A549 (cell line): Measurements from ENCODE around the gene GDA. TPM values are rescaled to one million over a fixed set of nuclear protein-coding genes. Genes with fewer than 3 reads are reported as not detected.
"Not testable (repeated sequence)": the region's sequence is repeated elsewhere in the genome, so short reads cannot be mapped to it uniquely, and the experiment has no call there.

ENCODE experiments used
- ATAC-seq, 2 experiments: fragments of 200-7000 bp in 1 of 2; fragments of >200 bp in 1 of 2; cut with Nextera tagmentation in 1 of 2; cut with Tn5 transposase in 1 of 2; 3 replicates each; pipeline versions ENCODE4 v1.8.0 to v1.9.1; 2018 to 2020; ENCODE audit warnings: mild to moderate bottlenecking in 1 of 2, moderate library complexity in 1 of 2
- CTCF ChIA-PET: fragments of 300-600 bp; sonication (Branson Sonifier 250); formaldehyde crosslinking; extraction: SDS; loops from one replicate; lab custom pipeline; 2021; ENCODE audit warnings: antibody characterized with exemption, inconsistent platforms; lab: Yijun Ruan, JAX
- POLR2A ChIA-PET: fragments of 350-600 bp; formaldehyde crosslinking; extraction: SDS; loops from one replicate; lab custom pipeline; 2021; ENCODE audit warnings: antibody characterized with exemption, inconsistent platforms; lab: Yijun Ruan, JAX
- DNase-seq, 2 experiments: peaks; one replicate each; pipeline versions ENCODE4 v3.0.0 to v3.0.0-alpha.2; 2011 to 2016; ENCODE audit warnings: low read depth in 1 of 2, low spot score in 1 of 2
- FAIRE-seq: peaks from 2 replicates; lab custom pipeline; 2011; peaks lifted over from hg19 to GRCh38; lab: Jason Lieb, UNC
- H3K27ac ChIP-seq, 2 experiments: fragments of >200 bp; sonication (Bioruptor Twin); formaldehyde crosslinking; 3 replicates each; pipeline ENCODE4 v1.5.1; 2016 to 2017
- H3K4me1 ChIP-seq: fragments of >200 bp; sonication (Bioruptor Twin); formaldehyde crosslinking; 3 replicates; pipeline ENCODE4 v1.6.1; 2016
- H3K4me2 ChIP-seq: fragments of >200 bp; sonication (Bioruptor Twin); formaldehyde crosslinking; 3 replicates; pipeline ENCODE4 v1.6.1; 2016
- H3K4me3 ChIP-seq: fragments of >200 bp; sonication (Bioruptor Twin); formaldehyde crosslinking; 3 replicates; pipeline ENCODE4 v1.5.1; 2016
- H3K9me3 ChIP-seq: fragments of >200 bp; sonication (Bioruptor Twin); formaldehyde crosslinking; 3 replicates; pipeline ENCODE4 v1.6.1; 2016
- CHD2 ChIP-seq: fragments of 150-350 bp; IDR thresholded peaks from 2 replicates; pipeline ENCODE4 v1.6.1; 2014; ENCODE audit warnings: low read length; ENCODE audit not compliant: partially characterized antibody
- HEYL ChIP-seq: fragments of 250-450 bp; sonication (Bioruptor Pico); IDR thresholded peaks from 2 replicates; pipeline ENCODE4 v1.8.0; 2021; ENCODE audit warnings: mild to moderate bottlenecking, moderate library complexity
- HOXB13 ChIP-seq: fragments of 250-450 bp; sonication (Bioruptor Pico); IDR thresholded peaks from 2 replicates; pipeline ENCODE4 v1.5.0; 2020; ENCODE audit warnings: low read depth, mild to moderate bottlenecking, moderate library complexity
- MYC ChIP-seq: IDR thresholded peaks from 2 replicates; pipeline ENCODE4 v1.6.1; 2012; ENCODE audit warnings: mild to moderate bottlenecking, inconsistent platforms, low read length, improper control_type of control experiment, borderline replicate concordance
- NPAS2 ChIP-seq: fragments of 250-450 bp; sonication (Bioruptor Pico); IDR thresholded peaks from 2 replicates; pipeline ENCODE4 v1.8.0; 2022; ENCODE audit warnings: mild to moderate bottlenecking, moderate library complexity, borderline replicate concordance
- NR3C1 ChIP-seq: fragments of >200 bp; sonication (Bioruptor Twin); formaldehyde crosslinking; IDR thresholded peaks from 3 replicates; pipeline ENCODE4 v1.6.1; 2017
- PHF8 ChIP-seq: fragments of 200-600 bp; sonication (generic); IDR thresholded peaks from 2 replicates; pipeline ENCODE4 v1.6.1; 2016; ENCODE audit warnings: low read depth, mild to moderate bottlenecking, antibody characterized with exemption, moderate library complexity, borderline replicate concordance
- POLR2A ChIP-seq: IDR thresholded peaks from 2 replicates; pipeline ENCODE4 v1.6.1; 2012; ENCODE audit warnings: mild to moderate bottlenecking, low read length
- RAD21 ChIP-seq, 2 experiments: fragments of >200 bp in 1 of 2; sonication (Bioruptor Twin) in 1 of 2; formaldehyde crosslinking in 1 of 2; IDR thresholded peaks in 1 of 2; conservative IDR thresholded peaks in 1 of 2; 2 replicates in 1 of 2; 3 replicates in 1 of 2; pipeline ENCODE4 v1.6.1; 2012 to 2018; ENCODE audit warnings: inconsistent platforms in 1 of 2
- RARB ChIP-seq: fragments of 250-450 bp; sonication (Bioruptor Pico); IDR thresholded peaks from 2 replicates; pipeline ENCODE4 v1.8.0; 2021; ENCODE audit warnings: mild to moderate bottlenecking, moderate library complexity
- SMC3 ChIP-seq: fragments of >200 bp; sonication (Bioruptor Twin); formaldehyde crosslinking; IDR thresholded peaks from 3 replicates; pipeline ENCODE4 v1.6.1; 2018; ENCODE audit warnings: inconsistent platforms
- SREBF2 ChIP-seq: fragments of 450-650 bp; IDR thresholded peaks from 2 replicates; pipeline ENCODE4 v1.6.1; 2014; ENCODE audit warnings: mild to moderate bottlenecking, moderate library complexity
- TP53 ChIP-seq: fragments of 250-450 bp; sonication (Bioruptor Pico); IDR thresholded peaks from 2 replicates; pipeline ENCODE4 v1.5.0; 2021; ENCODE audit warnings: mild to moderate bottlenecking, moderate library complexity
- ZNF302 ChIP-seq: fragments of 250-450 bp; sonication (Bioruptor Pico); IDR thresholded peaks from 2 replicates; pipeline ENCODE4 v1.9.0; 2021; ENCODE audit warnings: inconsistent platforms, mild to moderate bottlenecking, moderate library complexity
- WGBS: methylation state at CpG from one replicate; pipeline ENCODE4 v1.1.6; 2017; ENCODE audit errors: missing lambda C conversion rate; 5-methylcytosine and 5-hydroxymethylcytosine counted together
- polyA plus RNA-seq, 4 experiments: library from polyadenylated mRNA; depleted of rRNA in 3 of 4; stranded (reverse); fragments of >200 nt; fragmentation: RNase III in 1 of 4; extraction: RNeasy Plus Mini Kit Qiagen cat#74134 plus additional on column Dnase treatment in 1 of 4; gene quantifications; 2 replicates in 3 of 4; 3 replicates in 1 of 4; pipeline ENCODE4 v1.2.3, GENCODE V29; 2011 to 2017
- TF ChIP-seq, protein P1 (sequence below): IDR thresholded peaks from 2 replicates; pipeline ENCODE4 v1.6.1; 2012
- TF ChIP-seq, protein P2 (sequence below): fragments of >200 bp; sonication (Bioruptor Twin); formaldehyde crosslinking; IDR thresholded peaks from 3 replicates; pipeline ENCODE4 v1.5.1; 2016
- TF ChIP-seq, protein P3 (sequence below): fragments of >200 bp; sonication (Bioruptor Twin); formaldehyde crosslinking; IDR thresholded peaks from 2 replicates; pipeline ENCODE4 v1.6.1; 2016

Gene GDA
- polyA plus RNA-seq, 2 of the 4 experiments (the other 2 are of a cell fraction) = 0.23 to 1.2 TPM

DNA sequence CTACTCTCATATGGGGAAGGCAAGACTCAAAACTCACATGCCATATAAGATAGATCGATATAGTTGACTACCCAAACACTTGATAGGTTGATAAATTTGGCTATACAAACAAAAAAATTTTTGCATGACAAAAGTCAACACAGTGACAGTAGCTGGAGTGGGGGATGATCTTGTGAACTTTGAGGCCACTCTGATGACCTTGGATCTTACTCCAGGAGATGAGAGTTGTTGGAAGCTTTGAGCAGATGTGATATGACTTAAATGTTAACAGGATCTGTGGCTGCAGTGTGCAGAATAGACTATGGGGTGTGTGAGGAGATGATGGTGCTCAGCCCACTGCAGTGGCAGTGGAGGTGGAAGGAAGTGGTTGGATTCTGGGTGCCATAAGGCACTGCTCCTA is 114.3 kb downstream of the GDA start (continued):
- no peak for TF ChIP-seq PHF8
- TF ChIP-seq NR3C1 = no peak

DNA sequence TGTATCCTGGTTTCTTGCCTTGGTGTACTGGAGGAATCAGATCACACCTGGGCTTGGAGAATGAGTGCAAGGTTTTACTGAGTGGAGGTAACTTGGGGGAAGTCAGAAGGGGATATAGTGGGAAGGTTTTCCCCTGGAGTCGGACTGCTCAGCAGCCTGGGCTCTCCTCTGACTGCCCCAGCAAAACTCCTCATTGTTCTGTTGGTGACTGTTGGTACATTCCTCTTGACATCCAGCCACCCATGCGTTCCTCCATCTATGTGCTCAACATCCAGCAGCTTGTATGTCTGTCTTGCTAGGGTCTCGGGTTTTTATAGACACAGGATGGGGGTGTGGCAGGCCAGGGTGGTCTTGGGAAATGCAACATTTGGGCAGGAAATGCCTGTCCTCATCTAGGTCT is 119.7 kb downstream of the GDA start:
- H3K4me2 ChIP-seq = no peak overlapping the region
- TF ChIP-seq CHD2 (no peak), NPAS2 (CRISPR knock-in tag) (no peak), MYC (no peak), TP53 (no peak), HOXB13 (no peak), POLR2A (no peak), HEYL (no peak)
- TF ChIP-seq, protein P1, sequence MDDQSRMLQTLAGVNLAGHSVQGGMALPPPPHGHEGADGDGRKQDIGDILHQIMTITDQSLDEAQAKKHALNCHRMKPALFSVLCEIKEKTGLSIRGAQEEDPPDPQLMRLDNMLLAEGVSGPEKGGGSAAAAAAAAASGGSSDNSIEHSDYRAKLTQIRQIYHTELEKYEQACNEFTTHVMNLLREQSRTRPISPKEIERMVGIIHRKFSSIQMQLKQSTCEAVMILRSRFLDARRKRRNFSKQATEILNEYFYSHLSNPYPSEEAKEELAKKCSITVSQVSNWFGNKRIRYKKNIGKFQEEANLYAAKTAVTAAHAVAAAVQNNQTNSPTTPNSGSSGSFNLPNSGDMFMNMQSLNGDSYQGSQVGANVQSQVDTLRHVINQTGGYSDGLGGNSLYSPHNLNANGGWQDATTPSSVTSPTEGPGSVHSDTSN = no peak
- TF ChIP-seq, protein P2, sequence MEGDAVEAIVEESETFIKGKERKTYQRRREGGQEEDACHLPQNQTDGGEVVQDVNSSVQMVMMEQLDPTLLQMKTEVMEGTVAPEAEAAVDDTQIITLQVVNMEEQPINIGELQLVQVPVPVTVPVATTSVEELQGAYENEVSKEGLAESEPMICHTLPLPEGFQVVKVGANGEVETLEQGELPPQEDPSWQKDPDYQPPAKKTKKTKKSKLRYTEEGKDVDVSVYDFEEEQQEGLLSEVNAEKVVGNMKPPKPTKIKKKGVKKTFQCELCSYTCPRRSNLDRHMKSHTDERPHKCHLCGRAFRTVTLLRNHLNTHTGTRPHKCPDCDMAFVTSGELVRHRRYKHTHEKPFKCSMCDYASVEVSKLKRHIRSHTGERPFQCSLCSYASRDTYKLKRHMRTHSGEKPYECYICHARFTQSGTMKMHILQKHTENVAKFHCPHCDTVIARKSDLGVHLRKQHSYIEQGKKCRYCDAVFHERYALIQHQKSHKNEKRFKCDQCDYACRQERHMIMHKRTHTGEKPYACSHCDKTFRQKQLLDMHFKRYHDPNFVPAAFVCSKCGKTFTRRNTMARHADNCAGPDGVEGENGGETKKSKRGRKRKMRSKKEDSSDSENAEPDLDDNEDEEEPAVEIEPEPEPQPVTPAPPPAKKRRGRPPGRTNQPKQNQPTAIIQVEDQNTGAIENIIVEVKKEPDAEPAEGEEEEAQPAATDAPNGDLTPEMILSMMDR = no peak
- TF ChIP-seq, protein P3, sequence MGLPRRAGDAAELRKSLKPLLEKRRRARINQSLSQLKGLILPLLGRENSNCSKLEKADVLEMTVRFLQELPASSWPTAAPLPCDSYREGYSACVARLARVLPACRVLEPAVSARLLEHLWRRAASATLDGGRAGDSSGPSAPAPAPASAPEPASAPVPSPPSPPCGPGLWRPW = no peak
- H3K27ac ChIP-seq = no peak overlapping the region
- CTCF ChIA-PET = interaction anchor here (1.3 to 17.9 kb wide), 5 partner anchors 11 to 554 kb away, joined by 3 to 340 read pairs (median 42); no protein-coding TSS in a partner anchor
- POLR2A ChIA-PET = no interaction called here
- H3K4me3 ChIP-seq = no peak overlapping the region
- FAIRE-seq (no peak), DNase-seq (no peak), ATAC-seq (no peak; a peak in 1 of 6 replicates)
- 51% methylated on average over 3 of the region's 3 CpGs for WGBS
- no peaks in the 10 kb centered on the region for H3K4me1 ChIP-seq
- H3K9me3 ChIP-seq = no peaks in the 10 kb centered on the region

DNA sequence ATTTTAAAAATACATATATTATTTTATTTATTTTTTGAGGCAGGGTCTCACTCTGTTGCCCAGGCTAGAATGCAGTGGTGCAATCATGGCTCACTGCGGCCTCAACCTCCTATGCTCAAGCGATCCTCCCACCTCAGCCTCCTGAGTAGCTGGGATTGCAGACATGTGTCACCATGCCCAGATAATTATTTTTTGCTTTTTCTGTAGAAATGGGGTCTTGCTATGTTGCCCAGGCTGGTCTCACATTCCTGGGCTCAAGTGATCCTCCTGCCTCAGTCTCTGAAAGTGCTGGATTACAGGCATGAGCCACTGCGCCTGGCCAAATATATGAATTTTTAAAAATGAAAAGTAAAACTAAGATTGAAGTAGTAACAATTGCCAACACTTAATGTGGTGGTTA is 121.1 kb downstream of the GDA start:
- 100% methylated on average over 3 of the region's 3 CpGs for WGBS
- H3K27ac ChIP-seq, POLR2A ChIA-PET, H3K9me3 ChIP-seq, H3K4me3 ChIP-seq, FAIRE-seq, DNase-seq, H3K4me2 ChIP-seq, H3K4me1 ChIP-seq, ATAC-seq: not testable (repeated sequence)
- CTCF ChIA-PET = interaction anchor here (1.3 to 17.9 kb wide), 7 partner anchors 10 to 587 kb away, joined by 3 to 340 read pairs (median 37); no protein-coding TSS in a partner anchor

DNA sequence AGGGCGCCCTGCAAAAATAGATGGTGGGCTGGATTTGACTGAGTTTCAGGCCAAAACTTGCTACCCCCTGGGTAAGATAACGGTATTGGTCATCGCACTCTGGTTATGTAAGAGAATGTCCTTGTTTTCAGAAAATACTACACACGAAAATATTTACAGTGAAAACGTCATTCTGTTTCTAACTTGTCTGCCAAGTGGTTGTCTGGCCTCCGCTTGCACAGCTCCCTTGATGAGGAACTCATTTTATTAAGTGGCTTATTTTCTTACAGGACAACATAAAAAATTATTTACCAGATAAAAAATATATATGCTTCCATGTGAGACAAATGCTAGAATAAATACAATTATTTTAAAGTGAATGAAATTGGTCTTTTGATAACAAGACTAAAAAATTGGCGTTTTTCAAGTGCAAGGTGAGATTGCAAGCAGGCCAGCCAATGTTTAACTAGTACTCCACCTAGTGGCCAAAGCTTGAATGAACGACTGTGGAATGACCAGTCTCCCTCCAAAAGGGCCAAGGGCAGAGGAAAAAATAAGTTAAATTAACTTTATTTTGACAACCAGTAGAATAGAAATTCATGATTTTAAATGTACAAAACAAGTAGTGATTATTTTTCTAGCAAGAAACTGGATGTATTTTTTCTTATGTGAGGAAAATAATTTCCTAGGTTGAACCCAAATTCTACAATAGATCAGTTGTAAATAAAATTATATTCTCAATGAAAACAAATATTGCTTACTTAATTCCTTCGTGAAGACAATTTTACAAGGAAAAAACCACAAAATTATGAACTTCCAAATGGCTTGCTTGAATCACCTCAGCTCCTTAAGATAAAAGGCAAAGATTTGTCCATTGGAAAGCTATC is 122.6 kb downstream of the GDA start:
- Histone ChIP-seq H3K4me3 (no peak overlapping the region), H3K27ac (no peak overlapping the region), H3K4me2 (no peak overlapping the region), H3K4me1 (no peaks in the 10 kb centered on the region)
- no peak for FAIRE-seq
- 42% methylated on average over 9 of the region's 9 CpGs for WGBS
- peak; percentile 76 to 90; a peak in 4 of 6 replicates for ATAC-seq
- peak; percentile 64 to 76 for DNase-seq
- TF ChIP-seq SREBF2 (no peak), SMC3 (peak; percentile 91), RARB (no peak), HOXB13 (no peak), POLR2A (no peak), RAD21 (conservative IDR thresholded peaks at IDR 0.05 in 1 of 2, IDR thresholded peaks at IDR 0.05 in 1 of 2) (peak; percentile 83 to 89), ZNF302 (no peak)
- TF ChIP-seq, protein P2 = peak; percentile 89
- TF ChIP-seq, all 56 proteins: peak for 3
- no peaks in the 10 kb centered on the region for H3K9me3 ChIP-seq
- POLR2A ChIA-PET = interaction anchor here (0.7 to 1.4 kb wide), 3 partner anchors 72 to 233 kb away, joined by 4 to 5 read pairs (median 4); partner anchors contain the start of gene ZFAND5
- CTCF ChIA-PET = interaction anchor here (0.5 to 17.9 kb wide), 42 partner anchors 8 to 1590 kb away, joined by 3 to 340 read pairs (median 4); no protein-coding TSS in a partner anchor
